GM12878 (cell line): ENCODE measurements around the gene DALRD3. TPM values are rescaled to one million over a fixed set of nuclear protein-coding genes. Genes with fewer than 3 reads are reported as not detected.

Experiments
- ATAC-seq: fragments of 200-7000 bp; cut with Tn5 transposase; 3 replicates; pipeline ENCODE4 v1.9.1; 2020; ENCODE audit warnings: mild to moderate bottlenecking, moderate library complexity
- BruUV-seq: library from RNA; stranded (reverse); fragments of 400-500 nt; replicated peaks from 2 replicates; lab custom pipeline; 2021; lab: Mats Ljungman, UMichigan
- CTCF ChIA-PET: fragments of 300-600 bp; sonication (Branson Sonifier 250); formaldehyde crosslinking; extraction: SDS; loops from one replicate; lab custom pipeline; 2021; ENCODE audit warnings: inconsistent platforms; lab: Yijun Ruan, JAX
- POLR2A ChIA-PET: fragments of 350-600 bp; formaldehyde crosslinking; extraction: SDS; loops from one replicate; lab custom pipeline; 2021; ENCODE audit warnings: inconsistent platforms; lab: Charles Lee
- RAD21 ChIA-PET: fragments of 300-600 bp; sonication (Branson Sonifier 250); formaldehyde crosslinking; loops from one replicate; lab custom pipeline; 2023; ENCODE audit warnings: antibody characterized with exemption; ENCODE audit not compliant: unreplicated experiment; lab: Charles Lee
- SMC1A ChIA-PET: fragments of 300-600 bp; sonication (Branson Sonifier 250); formaldehyde crosslinking; loops from one replicate; lab custom pipeline; 2023; ENCODE audit not compliant: unreplicated experiment, uncharacterized antibody; lab: Charles Lee
- DNase-seq: peaks from one replicate; pipeline ENCODE4 v3.0.0-alpha.2; 2011; ENCODE audit warnings: low read depth, low spot score
- FAIRE-seq: peaks from 3 replicates; lab custom pipeline; 2011; peaks lifted over from hg19 to GRCh38; lab: Jason Lieb, UNC
- H2AFZ ChIP-seq: 2 replicates; pipeline ENCODE4 v1.6.0; 2011; ENCODE audit warnings: low read depth, low read length, control low read depth; ENCODE audit not compliant: control insufficient read depth
- H3K27ac ChIP-seq: 2 replicates; pipeline ENCODE4 v1.5.1; 2011; ENCODE audit warnings: control low read depth; ENCODE audit not compliant: control insufficient read depth, insufficient read depth
- H3K27me3 ChIP-seq, 2 experiments: replicated peaks in 1 of 2; 2 replicates each; pipeline versions ENCODE4 v1.6.0 to v1.6.1; 2011; ENCODE audit warnings: low read length in 1 of 2; ENCODE audit not compliant: control insufficient read depth in 2 of 2, insufficient read depth in 2 of 2
- H3K36me3 ChIP-seq, 2 experiments: 2 replicates each; pipeline ENCODE4 v1.5.1; 2011; ENCODE audit warnings: low read length in 1 of 2; ENCODE audit not compliant: control insufficient read depth in 2 of 2, insufficient read depth in 2 of 2
- H3K4me1 ChIP-seq: 2 replicates; pipeline ENCODE4 v1.6.1; 2011; ENCODE audit warnings: mild to moderate bottlenecking, low read length, moderate library complexity, mixed read lengths; ENCODE audit not compliant: control insufficient read depth, insufficient read depth
- H3K4me2 ChIP-seq: 2 replicates; pipeline ENCODE4 v1.6.0; 2011; ENCODE audit warnings: control low read depth; ENCODE audit not compliant: control insufficient read depth, insufficient read depth
- H3K4me3 ChIP-seq: fragments of 200-600 bp; sonication (generic); 2 replicates; pipeline ENCODE4 v1.5.1; 2016
- H3K79me2 ChIP-seq: 2 replicates; pipeline ENCODE4 v1.6.0; 2011; ENCODE audit warnings: low read length; ENCODE audit not compliant: control insufficient read depth, insufficient read depth
- H3K9ac ChIP-seq: 2 replicates; pipeline ENCODE4 v1.8.0; 2011; ENCODE audit warnings: low read length, control low read depth, mixed read lengths; ENCODE audit not compliant: control insufficient read depth, insufficient read depth
- H3K9me3 ChIP-seq: replicated peaks from 3 replicates; pipeline ENCODE4 v1.5.1; 2011; ENCODE audit warnings: mild to moderate bottlenecking, low read length; ENCODE audit not compliant: control insufficient read depth, insufficient read depth
- H4K20me1 ChIP-seq: 2 replicates; pipeline ENCODE4 v1.6.0; 2011; ENCODE audit not compliant: control insufficient read depth, insufficient read depth
- FOXM1 ChIP-seq: IDR thresholded peaks from 2 replicates; pipeline ENCODE4 v1.6.1; 2012; ENCODE audit warnings: low read depth, mild to moderate bottlenecking, inconsistent platforms, low read length, moderate library complexity
- NR2C2 ChIP-seq: IDR thresholded peaks from 2 replicates; pipeline ENCODE4 v1.6.1; 2011; ENCODE audit warnings: borderline replicate concordance, low read depth; ENCODE audit not compliant: control insufficient read depth, insufficient read length
- NR2F1 ChIP-seq: fragments of 450-650 bp; conservative IDR thresholded peaks from 2 replicates; pipeline ENCODE4 v1.6.1; 2017; ENCODE audit warnings: mild to moderate bottlenecking
- PBX3 ChIP-seq: IDR thresholded peaks from 2 replicates; pipeline ENCODE4 v1.6.1; 2011; ENCODE audit warnings: mild to moderate bottlenecking, low read depth, low read length, moderate library complexity; ENCODE audit not compliant: insufficient replicate concordance
- POLR2AphosphoS2 ChIP-seq: IDR thresholded peaks from 2 replicates; pipeline ENCODE4 v1.6.1; 2011; ENCODE audit warnings: low read depth, mild to moderate bottlenecking, low read length, improper control_type of control experiment, moderate library complexity
- POU2F2 ChIP-seq: IDR thresholded peaks from 3 replicates; pipeline ENCODE4 v1.6.1; 2011; ENCODE audit warnings: low read depth, mild to moderate bottlenecking, low read length, borderline replicate concordance
- RAD51 ChIP-seq: fragments of 450-650 bp; IDR thresholded peaks from 2 replicates; pipeline ENCODE4 v1.6.1; 2016; ENCODE audit warnings: moderate library complexity, mild to moderate bottlenecking, inconsistent platforms
- WGBS: methylation state at CpG from one replicate; pipeline ENCODE4 v1.1.6; 2016; ENCODE audit warnings: low lambda C conversion rate; ENCODE audit not compliant: insufficient replicate concordance, insufficient coverage; ENCODE audit errors: missing lambda C conversion rate; 5-methylcytosine and 5-hydroxymethylcytosine counted together
- in situ Hi-C: fragments of 300-500 bp; cut with MboI; formaldehyde crosslinking; loops from 9 replicates; pipeline ENCODE4 v1.14.3; 2018; ENCODE audit warnings: mixed read lengths
- intact Hi-C: fragments of 100-400 bp; cut with micrococcal nuclease; formaldehyde crosslinking; loops from one replicate; pipeline ENCODE4 v1.14.2; 2022; ENCODE audit not compliant: unreplicated experiment
- polyA plus RNA-seq, 11 experiments: library from polyadenylated mRNA; depleted of rRNA in 4 of 11; unstranded in 6 of 11; stranded (reverse) in 5 of 11; fragments of >200 nt; fragmentation: Nextera tagmentation in 4 of 11; fragmentation: Illumina TruSeq in 1 of 11; extraction: Ambion mirVana in 4 of 11; extraction: Trizol in 1 of 11; gene quantifications; 1 replicate in 1 of 11; 2 replicates in 10 of 11; pipeline versions ENCODE4 v1.2.1 to v1.2.3, GENCODE V29; 2011 to 2016; ENCODE audit warnings: inconsistent platforms in 2 of 11, missing spikeins in 2 of 11, low read depth in 1 of 11
- total RNA-seq, 4 experiments: library from RNA; depleted of rRNA in 3 of 4; stranded (reverse); fragments of >200 nt in 3 of 4; fragmentation: Illumina TruSeq in 1 of 4; extraction: Trizol in 1 of 4; gene quantifications; 2 replicates each; pipeline versions ENCODE4 v1.2.1 to v1.2.3, GENCODE V29; 2013 to 2021

DALRD3 gene
- total and polyA plus RNA-seq, 10 of the 15 experiments (the other 5 are each of a cell fraction or from before 2014, with no cell fraction given), result 10.1 to 28.2 (median 21.6) TPM

DNA sequence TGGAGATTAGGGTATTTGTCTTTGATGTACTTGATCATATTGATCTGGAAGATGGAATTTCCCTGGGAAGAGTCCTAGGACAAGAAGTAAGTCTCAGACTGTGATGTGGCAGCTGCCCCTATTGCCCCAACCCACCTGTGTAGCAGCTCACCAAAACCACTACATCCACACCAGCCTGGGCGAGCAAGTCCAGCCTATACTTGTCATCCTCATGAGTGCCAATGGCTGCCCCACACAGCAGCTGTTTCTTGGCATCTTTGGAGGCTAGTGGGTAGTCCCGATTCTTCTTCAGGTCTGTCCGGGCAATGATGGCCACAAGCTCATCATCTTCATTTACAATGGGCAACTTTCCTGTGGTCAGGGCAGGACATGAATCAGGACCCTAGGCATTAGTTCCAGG is 8.2 kb upstream of the DALRD3 start:
- ATAC-seq, result no peak
- Histone ChIP-seq H3K36me3 (peaks cover 25 to 29% of the 10 kb centered on the region in 2 experiments), H3K4me2 (peak overlapping the region; percentile 11; the same call in 1 of the 2 replicates), H3K4me3 (no peak overlapping the region), H3K27me3 (no peaks in the 10 kb centered on the region), H3K4me1 (peaks cover 16% of the 10 kb centered on the region), H3K9me3 (no peaks in the 10 kb centered on the region), H3K27ac (no peak overlapping the region), H4K20me1 (no peaks in the 10 kb centered on the region), H3K9ac (no peak overlapping the region), H2AFZ (no peak overlapping the region), H3K79me2 (peaks cover 48% of the 10 kb centered on the region)
- no TSS peak for BruUV-seq
- in situ Hi-C loops, result no loop called here
- RAD21 ChIA-PET, result no interaction called here
- CTCF ChIA-PET, result no interaction called here
- intact Hi-C loops, result loop anchor here (10.0 kb wide), 2 partner anchors 318 to 648 kb away; partner anchors contain the start of genes APEH and USP4
- no peak for FAIRE-seq
- 98% methylated on average over 3 of the region's 3 CpGs for WGBS
- POLR2A ChIA-PET, result interaction anchor here (1.4 to 1.9 kb wide), 2 partner anchors 19 to 35 kb away, joined by 5 to 6 read pairs; partner anchors contain the start of gene WDR6
- DNase-seq, result no peak
- SMC1A ChIA-PET, result interaction anchor here (6.1 kb wide), 1 partner anchor 38 kb away, joined by 31 read pairs; the partner anchor contains the start of gene P4HTM
- no peak for TF ChIP-seq NR2C2
- TF ChIP-seq NR2F1, result no peak
- TF ChIP-seq FOXM1, result no peak
- peak; percentile 18 for TF ChIP-seq POLR2AphosphoS2
- no peak for TF ChIP-seq RAD51
- TF ChIP-seq PBX3, result no peak
- TF ChIP-seq POU2F2, result no peak
